ENCODE results near the gene MAML3.
"Not testable (repeated sequence)": the region's sequence is repeated elsewhere in the genome, so short reads cannot be mapped to it uniquely, and the experiment has no call there.

MAML3 gene

DNA sequence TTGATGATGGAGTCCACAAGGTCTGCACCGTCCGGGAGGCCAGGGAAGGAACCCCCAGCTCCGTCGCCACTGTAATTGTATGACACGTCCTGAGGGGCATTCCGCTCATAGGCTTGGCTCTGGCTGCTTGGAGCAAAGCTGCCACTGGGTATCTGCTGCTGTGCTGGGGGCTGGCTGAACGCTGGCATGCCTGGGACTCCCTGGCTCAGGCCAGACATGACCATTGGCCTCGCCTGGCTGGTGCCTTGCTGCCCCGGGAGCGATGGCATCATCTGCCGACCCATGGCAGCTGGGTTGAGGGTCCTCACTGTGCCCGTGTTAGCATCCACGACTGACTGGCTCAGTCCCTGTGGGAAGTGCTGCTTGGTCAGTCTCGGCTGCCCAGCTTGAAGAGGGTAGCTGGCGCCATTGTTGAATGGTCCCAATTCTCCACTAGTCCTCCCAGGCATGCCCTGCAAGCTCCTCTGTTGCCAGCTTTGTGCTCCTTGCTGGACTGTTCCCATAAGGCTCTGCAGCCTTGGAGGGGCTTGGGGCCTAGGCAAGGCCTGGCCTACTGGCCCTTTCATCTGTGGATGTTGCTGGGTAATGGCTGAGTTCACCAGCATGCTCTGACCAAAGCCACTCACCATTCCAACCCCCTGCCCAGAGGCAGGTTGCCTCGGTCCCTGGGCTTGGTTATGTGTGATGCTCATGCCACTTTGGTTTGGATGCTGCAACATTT is 434.4 kb downstream of the MAML3 start:
- in situ Hi-C loops (cut with MboI; ENCODE audit: low sequenced_read_pairs): no loop called here

- in situ Hi-C loops (cut with MboI; ENCODE audit: low sequenced_read_pairs): no loop called here
These were observed 435.2 kb downstream of the MAML3 start for GRCh38 chr4:139718833-139719232.

- in situ Hi-C loops (cut with MboI; ENCODE audit: low sequenced_read_pairs): no loop called here
These were observed 435.6 kb downstream of the MAML3 start for GRCh38 chr4:139718358-139718757.

DNA sequence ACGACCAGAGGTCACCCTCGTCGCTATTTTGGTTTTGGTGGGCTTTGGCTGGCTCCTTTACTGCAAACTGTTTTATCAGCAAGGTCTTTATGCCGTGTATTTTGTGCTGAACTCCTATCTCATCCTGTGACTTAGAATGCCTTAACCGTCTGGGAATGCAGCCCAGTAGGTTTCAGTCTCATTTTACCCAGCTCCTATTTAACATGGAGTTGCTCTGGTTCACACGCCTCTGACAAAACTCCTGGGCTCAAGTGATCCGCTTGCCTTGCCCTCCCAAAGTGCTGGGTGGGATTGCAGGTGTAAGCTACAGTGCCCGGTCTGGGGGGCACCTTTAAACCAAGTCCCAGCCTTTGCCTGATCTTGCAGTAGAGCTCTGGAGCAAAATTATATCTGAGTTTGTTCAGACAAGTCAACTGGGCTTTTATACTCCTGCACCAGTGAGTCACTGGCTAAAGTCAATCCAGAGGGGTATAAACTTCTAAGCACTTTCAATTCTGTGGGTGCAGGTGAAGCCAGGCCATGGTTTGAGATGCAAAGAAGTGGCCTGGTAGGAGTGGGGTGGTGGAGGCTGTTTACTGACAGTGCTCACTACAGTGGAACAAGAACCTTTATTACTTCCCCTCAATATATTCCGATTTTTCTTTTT is 438.1 kb downstream of the MAML3 start:
- in situ Hi-C loops (cut with MboI; ENCODE audit: low sequenced_read_pairs): no loop called here

DNA sequence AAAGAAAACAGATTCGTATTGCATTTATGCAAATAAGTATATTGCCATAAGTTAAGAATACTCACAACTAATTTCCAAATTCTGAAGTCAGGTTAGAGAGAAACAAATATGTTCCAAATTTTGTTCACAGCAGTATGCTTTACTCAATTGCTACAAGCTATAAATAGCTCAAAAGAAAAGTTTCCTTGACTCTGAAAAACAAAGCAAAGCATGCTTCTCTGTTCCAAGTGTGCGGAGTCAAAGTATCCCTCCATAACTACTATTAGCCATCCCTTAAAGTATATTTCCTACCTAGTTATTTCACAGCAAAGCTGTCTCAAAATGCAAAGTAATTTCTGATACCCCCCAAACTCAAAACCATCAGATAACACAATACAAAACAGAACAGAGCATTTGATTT is 441.1 kb downstream of the MAML3 start:
- in situ Hi-C loops (cut with MboI; ENCODE audit: low sequenced_read_pairs): no loop called here

GRCh38 chr4:139711461-139711860 is 442.5 kb downstream of the MAML3 start:
- in situ Hi-C loops (cut with MboI; ENCODE audit: low sequenced_read_pairs): no loop called here

DNA sequence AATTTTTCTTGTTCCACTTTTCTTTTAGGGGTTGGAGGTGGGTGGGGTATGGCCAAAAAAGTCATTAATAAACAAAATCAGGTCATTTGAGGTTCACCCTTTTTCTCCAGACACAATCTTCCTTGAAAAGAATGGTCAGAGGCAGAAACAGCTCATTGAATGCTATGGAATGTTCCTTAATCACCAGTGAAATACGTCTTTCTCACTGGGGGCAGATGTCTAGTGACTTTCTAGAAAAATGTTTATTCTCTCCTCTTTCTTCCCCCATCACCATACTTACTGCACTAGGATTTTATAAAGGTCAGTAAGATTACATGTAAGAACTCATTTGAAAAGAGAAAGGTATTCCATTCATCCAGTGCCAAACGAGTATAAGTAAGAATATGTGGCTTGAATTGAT is 443.9 kb downstream of the MAML3 start:
- in situ Hi-C loops (cut with MboI; ENCODE audit: low sequenced_read_pairs): no loop called here

DNA sequence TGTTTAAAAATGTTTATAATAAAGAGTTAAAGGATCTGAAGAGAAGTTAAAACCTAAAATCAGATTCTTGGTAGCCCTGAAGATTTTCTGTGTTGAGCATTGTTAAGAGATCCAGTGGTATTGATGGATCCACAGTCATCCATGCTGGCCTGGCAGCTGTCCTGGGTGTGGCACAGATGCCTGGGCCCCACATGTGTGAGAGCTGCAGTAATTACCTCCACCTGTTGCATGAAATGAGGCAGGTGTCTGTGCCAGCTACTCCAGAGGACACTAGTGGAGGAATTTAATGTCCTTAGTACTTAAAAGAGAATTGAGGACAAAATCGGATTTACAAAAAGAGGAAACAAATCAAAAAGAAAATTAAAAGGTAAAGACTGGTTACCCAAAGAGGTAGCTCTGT is 444.3 kb downstream of the MAML3 start:
- in situ Hi-C loops (cut with MboI; ENCODE audit: low sequenced_read_pairs): no loop called here

DNA sequence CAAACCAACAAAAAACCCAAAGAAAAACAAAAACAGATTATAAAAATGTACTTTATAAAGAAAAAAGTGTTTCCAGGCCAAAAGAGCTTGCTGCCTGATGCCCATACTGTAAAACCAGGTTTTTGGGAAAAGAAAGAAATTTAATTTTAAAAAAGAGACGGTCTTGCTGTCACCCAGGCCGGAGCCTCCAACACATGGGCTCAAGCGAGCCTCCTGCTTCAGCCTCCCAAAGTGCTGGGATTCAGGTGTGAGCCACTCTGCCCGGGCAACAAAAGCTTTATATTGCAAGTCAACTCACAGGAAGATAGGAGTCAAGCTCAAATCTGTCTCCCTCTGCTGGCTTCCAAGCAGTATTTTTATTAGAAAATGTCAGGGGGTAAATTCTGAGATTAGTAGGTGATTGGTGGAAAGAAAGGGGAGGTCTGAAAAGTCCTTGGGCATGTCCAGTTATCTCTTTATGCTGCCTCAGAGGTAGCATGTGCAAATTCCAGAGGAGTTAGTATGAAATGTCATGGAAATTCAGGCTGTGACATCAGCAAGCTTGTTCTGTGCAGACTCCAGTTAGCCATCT is 449.0 kb downstream of the MAML3 start:
- in situ Hi-C loops (cut with MboI; ENCODE audit: low sequenced_read_pairs): no loop called here

- in situ Hi-C loops (cut with MboI; ENCODE audit: low sequenced_read_pairs): no loop called here
These were observed 453.4 kb downstream of the MAML3 start for GRCh38 chr4:139700568-139700967.

- in situ Hi-C loops (cut with MboI; ENCODE audit: low sequenced_read_pairs): not testable (repeated sequence)
These were observed 455.6 kb downstream of the MAML3 start for GRCh38 chr4:139698167-139698925.

- in situ Hi-C loops (cut with MboI; ENCODE audit: low sequenced_read_pairs): no loop called here
These were observed 457.5 kb downstream of the MAML3 start for GRCh38 chr4:139696491-139696890.

- in situ Hi-C loops (cut with MboI; ENCODE audit: low sequenced_read_pairs): no loop called here
These were observed 459.4 kb downstream of the MAML3 start for GRCh38 chr4:139694522-139695107.

DNA sequence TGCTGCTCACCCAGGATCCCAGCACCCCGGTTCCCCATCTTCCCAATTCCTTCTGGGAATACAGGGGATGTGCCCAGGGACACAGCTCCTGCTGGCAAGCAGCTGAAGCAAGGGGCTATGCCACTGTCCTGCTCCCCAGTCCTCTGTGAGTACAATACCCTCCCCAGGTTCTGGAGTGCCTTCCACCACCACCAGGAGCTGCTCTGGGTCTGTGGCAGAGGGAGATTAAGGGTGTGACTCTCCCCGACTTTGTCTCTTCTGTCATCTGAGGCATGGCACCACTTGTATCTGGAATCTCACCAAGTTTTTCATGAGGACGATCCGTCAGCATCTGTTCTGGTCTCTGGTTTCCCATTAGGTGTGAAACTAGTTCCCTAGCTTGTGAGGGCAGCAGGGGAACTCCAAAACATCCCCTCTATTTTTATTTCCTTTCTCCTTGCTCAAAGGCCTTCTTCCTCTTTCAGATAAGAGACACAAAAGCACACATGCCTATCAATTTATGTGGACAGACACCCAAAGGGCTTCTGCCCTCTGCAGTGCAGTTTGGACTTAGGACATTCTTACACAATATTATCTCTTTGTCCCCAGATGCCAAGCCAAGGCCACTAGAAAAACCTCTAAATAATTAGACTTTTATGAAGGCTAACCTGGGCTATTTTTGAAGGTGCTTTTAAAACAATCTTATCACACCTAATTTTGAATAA is 461.5 kb downstream of the MAML3 start:
- in situ Hi-C loops (cut with MboI; ENCODE audit: low sequenced_read_pairs): no loop called here

GRCh38 chr4:139690419-139690818 is 463.6 kb downstream of the MAML3 start:
- in situ Hi-C loops (cut with MboI; ENCODE audit: low sequenced_read_pairs): no loop called here

GRCh38 chr4:139689093-139689722 is 464.8 kb downstream of the MAML3 start:
- in situ Hi-C loops (cut with MboI; ENCODE audit: low sequenced_read_pairs): no loop called here

GRCh38 chr4:139686988-139687387 is 467.0 kb downstream of the MAML3 start:
- in situ Hi-C loops (cut with MboI; ENCODE audit: low sequenced_read_pairs): no loop called here

GRCh38 chr4:139686130-139686529 is 467.9 kb downstream of the MAML3 start:
- in situ Hi-C loops (cut with MboI; ENCODE audit: low sequenced_read_pairs): no loop called here

- in situ Hi-C loops (cut with MboI; ENCODE audit: low sequenced_read_pairs): no loop called here
These were observed 468.8 kb downstream of the MAML3 start for GRCh38 chr4:139685180-139685579.

GRCh38 chr4:139684351-139684750 is 469.6 kb downstream of the MAML3 start:
- in situ Hi-C loops (cut with MboI; ENCODE audit: low sequenced_read_pairs): no loop called here

Measured in HL-60/S4 treated with phorbol 12-myristate 13-acetate at 8.2 ng/mL for 4 days and 3 days (cell line).